VCaP (cell line): ENCODE data around the gene FBN2.

Experiments used
- H3K27ac ChIP-seq: fragments of 450-650 bp; 2 replicates; pipeline ENCODE4 v1.5.1; 2017
- CTCF ChIP-seq: fragments of 450-650 bp; conservative IDR thresholded peaks from 2 replicates; pipeline ENCODE4 v1.5.1; 2017; ENCODE audit warnings: mild to moderate bottlenecking, moderate library complexity

FBN2 gene

GRCh38 chr5:128538000-128538249 lies at the start of gene FBN2:
Gene FBN2 (minus strand): TSS chr5:128538245. CDS start chr5:128537603, 642 bp downstream.
- TF ChIP-seq CTCF, result no peak
- peak within 1 kb of the TSS; percentile 14; the same call in 1 of the 2 replicates for H3K27ac ChIP-seq

GRCh38 chr5:128587275-128587674 lies 49.2 kb upstream of the FBN2 start:
- no peak for TF ChIP-seq CTCF
- H3K27ac ChIP-seq, result no peak overlapping the region

GRCh38 chr5:128586848-128587247 lies 48.8 kb upstream of the FBN2 start:
- no peak for TF ChIP-seq CTCF
- H3K27ac ChIP-seq, result no peak overlapping the region

- no peak for TF ChIP-seq CTCF
- no peak overlapping the region for H3K27ac ChIP-seq
Measured at GRCh38 chr5:128579639-128580038, 41.6 kb upstream of the FBN2 start.

- TF ChIP-seq CTCF, result no peak
- H3K27ac ChIP-seq, result no peak overlapping the region
Measured at GRCh38 chr5:128579093-128579492, 41.0 kb upstream of the FBN2 start.

- no peak for TF ChIP-seq CTCF
- no peak overlapping the region for H3K27ac ChIP-seq
Measured at GRCh38 chr5:128574041-128574440, 36.0 kb upstream of the FBN2 start.

GRCh38 chr5:128572930-128573319 lies 34.9 kb upstream of the FBN2 start:
- TF ChIP-seq CTCF, result no peak
- no peak overlapping the region for H3K27ac ChIP-seq
